SHP77 (cell line): Measurements from ENCODE around the gene RAB11FIP2.

Source experiments
- DNase-seq, 2 experiments: peaks; one replicate each; lab custom pipeline; 2025; lab: John Stamatoyannopoulos, UW

Gene RAB11FIP2

DNA sequence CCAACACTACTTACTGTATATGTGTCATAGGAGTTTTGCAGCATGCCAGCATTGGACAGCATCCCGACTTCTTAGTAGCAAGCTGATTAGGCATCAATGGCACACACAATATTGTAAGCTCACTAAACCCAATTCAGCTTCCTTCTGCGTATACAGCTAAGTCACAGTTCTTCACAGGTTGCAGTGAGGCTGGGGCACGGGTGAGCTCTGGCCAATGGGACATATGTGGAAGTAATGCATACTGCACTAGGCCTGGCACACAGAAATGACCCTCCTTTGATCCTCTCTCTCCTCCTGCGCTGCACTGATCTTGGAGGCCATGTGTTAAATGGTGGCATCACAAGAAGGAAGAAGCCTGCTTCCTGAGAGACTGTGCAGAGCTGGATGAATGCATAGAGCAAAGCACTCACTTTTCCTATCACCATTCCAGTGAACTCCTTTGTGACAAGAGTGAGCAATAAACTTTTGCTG, 11.9 kb downstream of the RAB11FIP2 start:
- DNase-seq: no peak

- no peak for DNase-seq
Observed at GRCh38 chr10:118033905-118034304, 12.8 kb downstream of the RAB11FIP2 start.

GRCh38 chr10:118032564-118032963, 14.2 kb downstream of the RAB11FIP2 start:
- no peak for DNase-seq

DNA sequence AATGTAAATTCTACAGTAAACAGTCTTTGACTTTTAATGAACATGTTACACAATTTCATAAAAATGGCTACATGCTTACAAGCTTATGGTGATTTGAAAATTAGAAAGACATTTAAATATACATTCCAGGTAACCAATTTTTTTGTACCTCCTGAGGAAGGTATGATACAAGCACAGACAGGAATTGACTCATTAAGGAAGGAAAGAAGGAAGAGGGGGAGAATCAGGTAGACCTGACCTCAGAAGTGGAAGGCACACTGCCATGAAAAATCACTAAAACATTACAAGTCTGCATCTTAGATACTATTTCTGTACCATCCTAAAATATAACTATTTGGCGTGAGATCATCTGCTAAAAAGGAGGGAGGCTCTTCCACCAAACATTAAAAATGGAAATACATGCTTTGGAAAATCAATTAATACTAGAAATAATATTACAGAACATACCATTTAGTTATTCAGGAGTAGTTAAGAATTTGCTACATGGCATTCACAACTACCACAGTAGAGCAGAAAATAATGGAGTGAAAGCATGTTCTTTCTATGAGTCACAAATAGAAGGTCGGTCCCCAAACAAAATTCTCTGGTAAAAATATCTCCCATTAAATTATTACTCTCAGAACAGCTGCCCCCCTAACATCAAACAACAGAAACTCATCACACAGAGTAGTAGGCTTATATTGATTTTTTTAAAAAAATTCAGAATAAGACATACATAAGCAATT, 15.2 kb downstream of the RAB11FIP2 start:
- no peak for DNase-seq

DNA sequence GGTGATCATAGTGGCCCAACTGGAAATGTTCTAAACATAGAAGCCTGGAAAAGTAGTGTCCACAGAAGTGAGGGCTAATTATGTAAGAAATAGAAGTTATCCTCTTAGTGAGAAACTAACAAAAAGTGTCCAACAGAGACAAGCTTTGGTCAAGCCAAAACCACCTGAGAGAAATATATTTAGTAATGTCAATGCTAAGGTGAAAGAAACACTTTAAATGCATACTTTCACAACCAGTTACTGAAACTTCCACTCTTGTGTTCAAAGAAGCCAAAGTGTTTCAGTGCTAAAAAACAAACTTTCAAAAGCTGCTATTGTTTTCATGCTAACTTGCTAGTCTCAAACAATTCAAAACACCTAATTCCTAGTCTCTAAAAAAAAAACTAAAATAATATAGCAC, 18.1 kb downstream of the RAB11FIP2 start:
- DNase-seq: no peak

DNA sequence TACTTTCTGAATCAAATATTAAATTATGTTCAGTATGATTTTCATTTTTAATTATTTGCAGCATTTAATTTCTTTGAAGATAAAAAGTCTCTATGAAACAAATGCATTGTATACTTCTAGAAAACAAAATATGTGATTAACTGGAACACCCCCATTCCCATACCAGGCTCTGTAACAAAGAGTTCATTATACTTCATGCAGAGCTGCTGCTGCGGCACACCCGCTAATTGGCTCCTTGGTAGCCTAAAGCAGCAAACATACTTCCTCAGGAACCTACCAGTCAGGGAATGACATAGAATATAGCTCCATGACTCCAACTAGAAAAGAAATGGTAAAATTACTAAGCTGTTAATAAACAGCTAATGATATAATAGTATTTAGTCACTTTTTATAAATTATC, 19.3 kb downstream of the RAB11FIP2 start:
- DNase-seq: no peak

- no peak for DNase-seq
Observed at GRCh38 chr10:118026936-118027335, 19.8 kb downstream of the RAB11FIP2 start.

DNA sequence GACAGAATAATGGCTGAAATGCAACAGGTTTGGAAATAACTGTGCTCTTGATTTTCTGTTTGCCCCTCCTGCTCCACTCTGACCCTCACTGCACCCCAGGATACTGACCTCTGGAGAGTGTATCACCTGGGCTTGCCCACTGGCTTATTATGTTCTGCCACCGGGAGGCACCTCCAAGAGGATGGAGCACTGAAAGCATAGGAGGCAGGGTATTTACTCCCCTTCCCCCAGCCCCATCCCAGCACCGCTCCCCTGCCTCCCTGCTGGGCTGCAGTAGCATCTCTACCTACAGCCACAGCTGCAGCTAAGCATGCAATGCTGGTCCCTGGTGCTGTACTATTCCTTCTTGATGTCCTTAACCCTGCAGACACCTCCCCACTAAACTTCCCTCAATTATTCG, 26.4 kb downstream of the RAB11FIP2 start:
- DNase-seq: no peak

DNA sequence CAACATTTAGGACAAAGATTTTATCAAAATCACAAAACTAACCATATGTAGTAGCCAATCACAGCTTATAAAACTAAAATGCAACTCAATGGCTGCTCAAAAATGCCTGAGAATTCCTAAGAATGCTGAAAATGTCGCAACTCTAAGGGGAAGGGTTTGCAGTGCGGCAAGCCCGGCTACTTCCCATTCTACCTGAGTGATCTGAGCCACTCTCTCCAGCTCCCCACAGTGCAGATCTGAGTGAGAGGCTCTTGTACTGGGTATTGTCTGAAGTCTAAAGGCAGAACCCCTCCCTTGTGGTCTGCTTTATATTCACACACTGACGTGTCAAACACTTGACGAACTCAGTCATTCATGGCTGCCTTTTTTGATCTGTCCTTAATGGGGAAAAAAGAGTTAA, 28.9 kb downstream of the RAB11FIP2 start:
- DNase-seq: no peak

DNA sequence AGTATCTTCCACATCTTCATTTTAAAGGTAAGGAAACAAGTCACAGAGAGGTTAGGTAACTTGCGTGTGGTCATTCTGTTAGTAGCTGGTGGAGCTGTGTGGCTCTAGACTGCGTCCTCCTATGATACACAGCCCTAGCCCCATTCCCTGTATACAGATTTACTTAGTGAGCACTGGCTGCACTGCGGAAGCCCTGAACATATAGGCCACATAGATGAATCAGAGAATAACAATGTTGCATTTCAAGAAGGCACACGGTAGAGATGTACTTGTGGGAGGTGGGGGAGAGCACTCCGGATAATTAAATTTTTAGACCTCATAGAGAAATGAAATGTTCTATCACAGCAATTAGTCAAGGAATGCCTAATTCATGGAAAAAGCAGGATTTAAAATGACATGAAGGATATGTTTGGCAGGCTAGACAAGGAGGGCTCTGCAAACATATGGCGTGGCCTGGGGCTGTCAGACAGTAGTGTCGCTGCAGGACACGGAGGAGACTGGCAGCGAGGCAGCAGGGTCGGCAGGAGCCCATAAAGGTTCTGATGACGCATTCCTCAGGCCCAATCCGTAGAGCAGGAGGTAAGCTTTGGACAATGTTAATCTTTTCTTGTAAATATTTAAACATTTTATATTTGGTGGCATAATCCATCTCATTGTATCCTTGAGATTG, 29.5 kb downstream of the RAB11FIP2 start:
- no peak for DNase-seq

GRCh38 chr10:118012952-118013525, 33.7 kb downstream of the RAB11FIP2 start:
- DNase-seq: no peak

GRCh38 chr10:118007773-118008172, 39.0 kb downstream of the RAB11FIP2 start:
- DNase-seq: no peak

- no peak for DNase-seq
Observed at GRCh38 chr10:118003126-118003525, 43.6 kb downstream of the RAB11FIP2 start.

DNA sequence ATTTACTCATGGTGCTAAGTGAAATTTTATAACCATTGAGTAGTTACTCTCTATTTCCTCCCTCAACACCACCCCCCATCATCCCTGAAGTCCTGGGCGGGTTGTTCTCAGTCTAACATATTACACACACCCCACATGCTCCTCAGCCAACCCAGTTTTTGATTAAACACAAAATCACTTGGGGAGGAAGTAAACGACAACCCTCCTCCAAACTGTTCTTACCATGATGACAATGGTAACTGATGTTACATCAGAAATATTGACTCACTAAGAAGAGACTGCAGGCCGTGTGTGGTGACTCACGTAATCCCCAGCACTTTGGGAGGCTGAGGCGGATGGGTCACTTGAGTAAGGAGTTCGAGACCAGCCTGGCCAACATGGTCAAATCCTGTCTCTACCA, 44.2 kb downstream of the RAB11FIP2 start:
- no peak for DNase-seq

DNA sequence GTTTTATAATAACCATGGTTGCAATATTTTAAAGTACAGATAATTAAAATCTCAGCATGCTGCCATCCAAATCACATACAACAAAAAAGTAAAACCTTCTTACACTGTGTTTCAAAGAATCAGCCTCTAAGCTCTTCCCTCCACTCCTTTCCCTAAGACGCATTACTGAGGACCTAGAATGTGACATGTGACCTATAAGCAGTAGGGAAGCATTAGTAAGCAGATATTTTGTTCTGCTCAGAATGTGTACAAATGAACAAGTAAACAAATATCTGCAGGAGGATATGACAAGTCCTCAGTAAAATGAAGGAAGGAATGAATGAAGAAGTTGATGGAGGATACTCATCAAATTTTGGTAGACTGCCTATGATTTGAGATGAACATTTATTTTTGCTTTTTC, 49.1 kb downstream of the RAB11FIP2 start:
- DNase-seq: no peak

- no peak for DNase-seq
Observed at GRCh38 chr10:117996709-117997108, 50.0 kb downstream of the RAB11FIP2 start.

- no peak for DNase-seq
Observed at GRCh38 chr10:117994771-117995170, 52.0 kb downstream of the RAB11FIP2 start.

DNA sequence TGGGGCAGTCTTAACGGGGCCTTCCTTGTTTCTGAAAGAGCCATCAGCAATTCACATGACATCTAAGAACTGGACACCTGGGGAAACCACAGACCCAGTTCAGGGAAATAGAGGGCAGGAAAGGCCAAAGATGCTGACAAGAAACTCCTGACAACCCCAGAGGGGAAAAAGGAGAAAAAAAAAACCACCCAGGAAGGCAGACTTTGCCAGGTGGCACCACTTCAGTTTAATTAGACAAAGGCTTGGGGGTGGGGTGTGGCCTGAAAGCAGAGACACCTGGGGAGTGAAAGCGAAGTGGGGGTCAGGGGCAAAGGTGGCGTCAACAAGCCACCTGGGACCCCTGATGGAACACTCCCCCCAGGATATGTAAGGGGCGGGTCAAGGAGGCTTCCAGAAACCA, 53.6 kb downstream of the RAB11FIP2 start:
- no peak for DNase-seq

GRCh38 chr10:117991701-117992100, 55.0 kb downstream of the RAB11FIP2 start:
- no peak for DNase-seq

GRCh38 chr10:117989962-117990361, 56.8 kb downstream of the RAB11FIP2 start:
- DNase-seq: no peak

DNA sequence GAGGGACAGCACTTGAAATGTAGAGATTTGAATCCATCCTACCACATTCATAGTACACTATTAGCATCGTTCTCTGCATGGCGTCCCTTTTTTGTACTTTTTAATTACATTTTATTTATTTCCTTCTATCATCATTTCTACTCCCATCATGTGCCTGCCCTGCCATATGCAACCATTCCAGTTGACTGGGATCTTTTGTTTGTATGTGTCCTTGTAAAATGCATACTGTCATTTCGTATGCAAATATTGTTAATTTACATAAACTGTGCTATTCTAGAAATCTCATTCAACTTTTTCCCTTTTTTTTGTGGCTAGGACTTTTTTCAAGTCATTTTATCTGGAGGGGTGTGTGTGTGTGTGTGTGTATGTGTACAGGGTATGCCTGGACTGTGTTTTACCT, 57.9 kb downstream of the RAB11FIP2 start:
- no peak for DNase-seq

- DNase-seq: no peak
Observed at GRCh38 chr10:117987244-117987909, 59.4 kb downstream of the RAB11FIP2 start.

DNA sequence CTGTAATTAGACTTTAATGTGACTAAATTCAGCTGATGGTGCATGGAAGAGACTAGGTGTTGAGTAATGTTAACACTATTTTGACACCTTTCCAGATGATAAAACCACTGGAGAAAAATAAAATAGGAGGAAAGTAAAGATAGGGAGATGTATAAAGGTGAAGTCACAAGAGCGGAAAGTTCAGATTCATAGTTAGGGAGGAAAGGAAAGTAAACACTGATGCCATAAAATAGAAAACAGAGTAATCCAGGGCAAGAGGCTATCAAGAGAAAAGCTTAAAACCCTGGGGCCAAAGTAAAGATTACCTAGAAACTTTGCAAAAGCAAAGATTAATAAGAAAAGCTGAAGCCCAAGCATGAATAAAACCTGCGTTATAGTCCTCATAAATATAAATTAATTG, 62.8 kb downstream of the RAB11FIP2 start:
- no peak for DNase-seq
